Mesenchymal stem cell (in vitro differentiated cells and primary cell): ENCODE measurements around the gene GAS7.

ENCODE experiments used
- DNase-seq: peaks from one replicate; pipeline ENCODE4 v3.0.0-alpha.2; 2013
- H2AFZ ChIP-seq: one replicate; pipeline ENCODE4 v1.6.1; 2013; ENCODE audit warnings: low read depth, mild to moderate bottlenecking, control low read depth, inconsistent platforms, low read length, moderate library complexity
- H2AK5ac ChIP-seq: 2 replicates; pipeline ENCODE4 v1.6.1; 2013; ENCODE audit warnings: low read length, moderate library complexity, mild to moderate bottlenecking, inconsistent platforms; ENCODE audit not compliant: severe bottlenecking
- H2BK120ac ChIP-seq: one replicate; pipeline ENCODE4 v1.6.1; 2013; ENCODE audit warnings: low read depth, mild to moderate bottlenecking, inconsistent platforms, low read length, moderate library complexity
- H2BK12ac ChIP-seq, 2 experiments: one replicate each; pipeline ENCODE4 v1.6.1; 2013; ENCODE audit warnings: inconsistent platforms in 2 of 2, low read length in 2 of 2, mild to moderate bottlenecking in 2 of 2, moderate library complexity in 2 of 2, control low read depth in 1 of 2
- H2BK15ac ChIP-seq: one replicate; pipeline ENCODE4 v1.6.1; 2013; ENCODE audit warnings: mild to moderate bottlenecking, low read depth, inconsistent platforms; ENCODE audit not compliant: poor library complexity, severe bottlenecking
- H2BK5ac ChIP-seq: 2 replicates; pipeline ENCODE4 v1.6.1; 2013; ENCODE audit warnings: low read depth, mild to moderate bottlenecking, low read length, control low read depth, inconsistent platforms; ENCODE audit not compliant: poor library complexity, severe bottlenecking
- H3K14ac ChIP-seq, 2 experiments: one replicate each; pipeline ENCODE4 v1.6.1; 2013; ENCODE audit warnings: inconsistent platforms in 2 of 2, low read length in 2 of 2, control low read depth in 1 of 2, mild to moderate bottlenecking in 1 of 2, moderate library complexity in 1 of 2
- H3K18ac ChIP-seq, 2 experiments: one replicate each; pipeline ENCODE4 v1.6.1; 2013; ENCODE audit warnings: inconsistent platforms in 2 of 2, low read length in 2 of 2, control low read depth in 1 of 2, low read depth in 1 of 2, mild to moderate bottlenecking in 1 of 2
- H3K23ac ChIP-seq, 2 experiments: one replicate each; pipeline ENCODE4 v1.6.1; 2013; ENCODE audit warnings: inconsistent platforms in 2 of 2, low read length in 2 of 2, mild to moderate bottlenecking in 2 of 2, moderate library complexity in 2 of 2, control low read depth in 1 of 2
- H3K27ac ChIP-seq: 2 replicates; pipeline ENCODE4 v1.5.1; 2013; ENCODE audit warnings: mild to moderate bottlenecking, moderate library complexity, low read length, control low read depth, inconsistent platforms; ENCODE audit not compliant: poor library complexity, severe bottlenecking
- H3K27me3 ChIP-seq, 2 experiments: 2 replicates each; pipeline versions ENCODE4 v1.6.1 to v1.7.0; 2013; ENCODE audit warnings: low read length in 2 of 2, mild to moderate bottlenecking in 2 of 2, moderate library complexity in 2 of 2, control low read depth in 1 of 2, inconsistent platforms in 1 of 2; ENCODE audit not compliant: control insufficient read depth in 1 of 2, insufficient read depth in 1 of 2
- H3K36me3 ChIP-seq, 2 experiments: 2 replicates each; pipeline versions ENCODE4 v1.6.1 to v1.7.0; 2013; ENCODE audit warnings: low read length in 2 of 2, control low read depth in 1 of 2, inconsistent platforms in 1 of 2, low read depth in 1 of 2, mild to moderate bottlenecking in 1 of 2; ENCODE audit not compliant: insufficient read depth in 2 of 2, control insufficient read depth in 1 of 2
- H3K4ac ChIP-seq, 2 experiments: one replicate each; pipeline ENCODE4 v1.6.1; 2013; ENCODE audit warnings: inconsistent platforms in 2 of 2, low read length in 2 of 2, mild to moderate bottlenecking in 2 of 2, moderate library complexity in 2 of 2, control low read depth in 1 of 2, low read depth in 1 of 2
- H3K4me1 ChIP-seq: 2 replicates; pipeline ENCODE4 v1.6.1; 2013; ENCODE audit warnings: low read depth, low read length, control low read depth; ENCODE audit not compliant: control insufficient read depth, insufficient read depth
- H3K4me2 ChIP-seq: 2 replicates; pipeline ENCODE4 v1.6.1; 2013; ENCODE audit warnings: low read length, mild to moderate bottlenecking, inconsistent platforms; ENCODE audit not compliant: poor library complexity, severe bottlenecking
- H3K4me3 ChIP-seq, 2 experiments: 2 replicates each; pipeline versions ENCODE4 v1.5.1 to v1.7.0; 2013; ENCODE audit warnings: low read length in 2 of 2, mild to moderate bottlenecking in 2 of 2, control low read depth in 1 of 2, low read depth in 1 of 2; ENCODE audit not compliant: insufficient read depth in 1 of 2
- H3K79me1 ChIP-seq: replicated peaks from 2 replicates; pipeline ENCODE4 v1.6.1; 2013; ENCODE audit warnings: mild to moderate bottlenecking, control low read depth, low read length, inconsistent platforms; ENCODE audit not compliant: poor library complexity, severe bottlenecking
- H3K9ac ChIP-seq: 2 replicates; pipeline ENCODE4 v1.7.0; 2013; ENCODE audit warnings: mild to moderate bottlenecking, low read length, moderate library complexity
- H3K9me3 ChIP-seq: 2 replicates; pipeline ENCODE4 v1.7.0; 2013; ENCODE audit warnings: mild to moderate bottlenecking, low read length; ENCODE audit not compliant: control insufficient read depth
- H4K8ac ChIP-seq: one replicate; pipeline ENCODE4 v1.6.1; 2013; ENCODE audit warnings: inconsistent platforms, mild to moderate bottlenecking, low read length, moderate library complexity
- H4K91ac ChIP-seq: one replicate; pipeline ENCODE4 v1.6.1; 2013; ENCODE audit warnings: mild to moderate bottlenecking, low read length, inconsistent platforms
- WGBS: methylation state at CpG from one replicate; pipeline ENCODE4 v1.1.7; 2013; ENCODE audit warnings: mixed read lengths; 5-methylcytosine and 5-hydroxymethylcytosine counted together

Gene GAS7

DNA sequence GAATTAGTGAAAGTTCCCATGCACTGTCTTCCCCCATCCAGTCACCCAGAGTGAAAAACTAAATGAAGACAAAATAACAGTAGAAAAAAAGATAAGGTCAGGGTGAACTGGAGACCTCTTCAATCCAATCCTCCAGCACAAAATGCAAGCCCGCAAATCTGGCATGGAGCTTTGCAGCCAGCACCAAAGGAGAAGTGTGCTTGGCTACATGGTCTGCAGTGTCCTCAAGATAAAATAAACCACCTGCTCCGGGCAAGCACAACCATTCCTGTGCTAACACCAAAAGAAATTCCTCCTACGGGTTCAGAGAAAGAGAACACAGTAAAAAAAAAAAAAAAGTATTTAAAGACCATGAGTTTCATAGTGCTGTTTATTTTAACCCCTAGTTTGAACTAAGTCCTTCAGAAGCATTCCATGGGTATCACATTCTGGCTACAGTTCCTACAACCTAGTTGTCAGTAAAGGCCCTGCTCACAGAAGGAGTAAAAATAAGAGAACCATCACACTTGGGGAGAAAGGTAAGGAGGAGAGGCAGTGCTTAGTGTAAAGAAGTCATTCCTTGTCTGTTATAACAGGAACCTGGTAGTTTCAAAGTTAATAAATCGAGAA lies 109.1 kb downstream of the GAS7 start:
- Histone ChIP-seq H2BK15ac (no peak overlapping the region), H3K79me1 (peaks cover 4% of the 10 kb centered on the region), H3K36me3 (no peaks in the 10 kb centered on the region), H3K23ac (no peak overlapping the region), H3K4me1 (peaks cover 11% of the 10 kb centered on the region), H4K91ac (no peak overlapping the region), H2AK5ac (no peak overlapping the region), H3K4me2 (no peak overlapping the region), H2AFZ (no peak overlapping the region), H2BK120ac (no peak overlapping the region), H4K8ac (no peak overlapping the region), H3K9ac (no peak overlapping the region), H3K4ac (no peak overlapping the region), H2BK12ac (no peak overlapping the region), H2BK5ac (no peak overlapping the region), H3K4me3 (no peak overlapping the region), H3K18ac (no peak overlapping the region), H3K27ac (no peak overlapping the region), H3K9me3 (peaks cover 7% of the 10 kb centered on the region), H3K27me3 (no peaks in the 10 kb centered on the region), H3K14ac (no peak overlapping the region)
- WGBS = 61% methylated on average over 2 of the region's 4 CpGs
- DNase-seq = peak; percentile 46

GRCh38 chr17:10088444-10088843 lies 110.0 kb downstream of the GAS7 start:
- 60% methylated on average over 6 of the region's 6 CpGs for WGBS
- no peaks in the 10 kb centered on the region for H3K36me3 ChIP-seq

DNA sequence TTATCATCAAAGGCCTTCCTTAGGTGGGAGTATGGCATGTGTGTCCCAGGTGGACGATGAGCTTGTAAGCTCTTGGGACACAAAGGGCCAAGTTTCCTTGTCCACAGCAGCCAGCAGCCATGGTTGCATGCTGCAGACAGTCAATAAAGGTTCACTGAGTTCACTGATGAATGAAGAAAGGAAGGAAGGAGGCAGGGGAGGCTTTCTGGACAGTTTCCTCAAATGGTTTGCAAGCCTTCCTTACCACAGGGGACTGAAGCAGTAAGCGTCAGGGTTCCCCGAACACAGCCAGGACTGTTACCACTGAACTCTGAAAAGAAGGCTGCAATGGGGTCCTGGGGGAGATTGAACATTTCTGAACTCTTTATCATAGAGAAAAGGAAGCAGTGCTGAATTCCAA lies 111.1 kb downstream of the GAS7 start:
- Histone ChIP-seq H2AFZ (no peak overlapping the region), H4K91ac (no peak overlapping the region), H2BK15ac (no peak overlapping the region), H3K27ac (no peak overlapping the region), H3K4me2 (no peak overlapping the region), H3K9ac (peak overlapping the region; percentile 2), H2BK5ac (no peak overlapping the region), H3K18ac (peak overlapping the region in 1 of 2 experiments; percentile 54), H3K23ac (peak overlapping the region in 1 of 2 experiments; percentile 65), H3K4me3 (no peak overlapping the region), H2AK5ac (no peak overlapping the region), H2BK12ac (peak overlapping the region in 1 of 2 experiments; percentile 21), H3K9me3 (peaks cover 2% of the 10 kb centered on the region), H3K4me1 (peaks cover 11% of the 10 kb centered on the region), H3K79me1 (peaks cover 6% of the 10 kb centered on the region), H3K27me3 (no peaks in the 10 kb centered on the region), H3K14ac (peak overlapping the region in 1 of 2 experiments; percentile 63), H3K4ac (no peak overlapping the region), H3K36me3 (no peaks in the 10 kb centered on the region), H2BK120ac (no peak overlapping the region), H4K8ac (no peak overlapping the region)
- DNase-seq = no peak
- 91% methylated on average over 1 of the region's 3 CpGs for WGBS

More at GRCh38 chr17:10088444-10088843, 110.0 kb downstream of the GAS7 start:
- Histone ChIP-seq H3K9ac (no peak overlapping the region), H2BK120ac (no peak overlapping the region), H4K8ac (no peak overlapping the region), H2BK15ac (no peak overlapping the region), H3K4me2 (no peak overlapping the region), H2AFZ (no peak overlapping the region), H3K4me1 (peaks cover 11% of the 10 kb centered on the region), H3K4me3 (no peak overlapping the region), H3K79me1 (peaks cover 6% of the 10 kb centered on the region), H3K9me3 (peaks cover 7% of the 10 kb centered on the region), H3K4ac (peak overlapping the region in 1 of 2 experiments; percentile 5), H3K18ac (no peak overlapping the region), H3K14ac (no peak overlapping the region), H2AK5ac (peak overlapping the region; percentile 37), H2BK5ac (no peak overlapping the region), H3K27me3 (no peaks in the 10 kb centered on the region), H3K27ac (no peak overlapping the region), H3K23ac (no peak overlapping the region), H2BK12ac (no peak overlapping the region), H4K91ac (no peak overlapping the region)
- no peak for DNase-seq

DNA sequence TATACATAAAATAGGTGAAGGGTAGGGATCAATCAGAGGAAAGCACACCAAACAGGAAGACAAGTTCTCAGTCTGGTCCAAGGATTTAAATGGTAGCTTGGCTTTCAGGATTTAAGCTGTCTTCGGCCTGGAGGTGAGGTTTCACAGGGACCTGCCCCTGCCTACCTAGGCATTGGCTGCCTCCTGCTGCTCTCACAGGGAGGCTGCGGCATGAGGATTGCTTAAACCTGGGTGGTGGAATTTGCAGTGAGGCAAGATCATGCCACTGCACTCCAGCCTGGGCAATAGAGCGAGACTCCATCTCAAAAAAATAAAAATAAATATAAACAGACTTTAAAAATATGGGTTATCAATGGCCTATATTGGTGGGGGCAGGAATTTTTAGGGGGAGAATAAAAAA lies 114.5 kb downstream of the GAS7 start:
- peaks cover 9% of the 10 kb centered on the region for H3K4me1 ChIP-seq
- H3K4ac ChIP-seq = no peak overlapping the region
- DNase-seq = no peak
- no peak overlapping the region for H3K27ac ChIP-seq
- WGBS = 93% methylated on average over 1 of the region's 3 CpGs
- no peak overlapping the region for H3K23ac ChIP-seq
- no peak overlapping the region for H3K18ac ChIP-seq
- no peak overlapping the region for H3K4me3 ChIP-seq
- H3K4me2 ChIP-seq = no peak overlapping the region
- peaks cover 3% of the 10 kb centered on the region for H3K79me1 ChIP-seq
- H3K27me3 ChIP-seq = no peaks in the 10 kb centered on the region
- no peak overlapping the region for H3K14ac ChIP-seq
- no peak overlapping the region for H2BK120ac ChIP-seq
- no peak overlapping the region for H2BK12ac ChIP-seq
- no peak overlapping the region for H2BK5ac ChIP-seq
- H4K91ac ChIP-seq = no peak overlapping the region
- H4K8ac ChIP-seq = no peak overlapping the region
- no peak overlapping the region for H2BK15ac ChIP-seq
- H2AK5ac ChIP-seq = no peak overlapping the region
- H3K36me3 ChIP-seq = no peaks in the 10 kb centered on the region
- no peak overlapping the region for H2AFZ ChIP-seq
- H3K9me3 ChIP-seq = no peaks in the 10 kb centered on the region
- no peak overlapping the region for H3K9ac ChIP-seq
